Measurements from ENCODE around the gene WNK1. TPM values are rescaled to one million over a fixed set of nuclear protein-coding genes. Genes with fewer than 3 reads are reported as not detected.

Gene WNK1
- polyA plus RNA-seq, 4 donors = 12.7 to 48.4 (median 20.2) TPM

DNA sequence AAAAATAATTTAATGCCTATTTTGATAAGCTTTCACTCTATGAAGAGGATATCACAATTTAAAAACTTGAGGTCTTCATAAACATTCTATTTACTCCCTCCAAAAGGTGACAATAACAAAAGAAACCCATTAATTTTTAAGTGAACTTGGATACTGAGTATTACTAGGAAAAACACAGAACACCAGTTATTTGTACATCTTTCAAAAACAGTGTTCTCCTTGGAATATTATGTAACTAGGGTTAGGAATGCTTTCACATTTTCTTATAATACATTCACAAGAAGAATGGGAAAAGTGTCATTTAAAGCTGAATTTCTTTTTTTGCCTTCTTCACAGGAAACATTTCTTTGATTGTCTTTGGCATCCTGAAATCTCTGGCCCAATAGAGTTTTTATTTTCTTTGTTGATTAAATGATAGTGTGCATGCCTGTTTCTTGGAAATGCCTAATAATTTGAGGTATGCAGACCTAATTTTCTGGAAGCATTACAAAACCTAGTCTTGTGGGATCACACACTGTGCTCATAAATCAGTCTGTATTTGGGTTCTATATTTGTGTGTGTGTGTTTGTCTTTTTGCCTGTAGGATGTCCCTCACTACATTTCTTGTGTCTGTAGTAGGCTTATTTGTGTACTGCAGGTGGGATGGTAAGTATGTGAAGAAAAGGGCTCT lies 76.5 kb downstream of the WNK1 start:
- Histone ChIP-seq H3K9me3 (ENCODE audit: control insufficient read depth in 2 of 2, insufficient read depth in 1 of 2, low read depth in 1 of 2, low read length in 1 of 2) (no peaks in the 10 kb centered on the region), H3K27ac (ENCODE audit: low read depth in 1 of 3, low read length in 2 of 3) (no peak overlapping the region), H3K27me3 (ENCODE audit: control insufficient read depth in 3 of 3, insufficient read depth in 3 of 3, low read length in 3 of 3) (no peaks in the 10 kb centered on the region), H3K4me3 (ENCODE audit: low read depth in 1 of 3, low read length in 3 of 3) (no peak overlapping the region), H3K36me3 (ENCODE audit: control insufficient read depth in 3 of 3, insufficient read depth in 2 of 3, low read depth in 1 of 3, low read length in 3 of 3) (peaks cover 5 to 13% (median 5%) of the 10 kb centered on the region in 3 donors), H3K4me1 (ENCODE audit: control insufficient read depth in 3 of 3, insufficient read depth in 2 of 3, low read depth in 1 of 3, low read length in 2 of 3) (no peaks in the 10 kb centered on the region)
- FAIRE-seq (no peak), DNase-seq (no peak)

DNA sequence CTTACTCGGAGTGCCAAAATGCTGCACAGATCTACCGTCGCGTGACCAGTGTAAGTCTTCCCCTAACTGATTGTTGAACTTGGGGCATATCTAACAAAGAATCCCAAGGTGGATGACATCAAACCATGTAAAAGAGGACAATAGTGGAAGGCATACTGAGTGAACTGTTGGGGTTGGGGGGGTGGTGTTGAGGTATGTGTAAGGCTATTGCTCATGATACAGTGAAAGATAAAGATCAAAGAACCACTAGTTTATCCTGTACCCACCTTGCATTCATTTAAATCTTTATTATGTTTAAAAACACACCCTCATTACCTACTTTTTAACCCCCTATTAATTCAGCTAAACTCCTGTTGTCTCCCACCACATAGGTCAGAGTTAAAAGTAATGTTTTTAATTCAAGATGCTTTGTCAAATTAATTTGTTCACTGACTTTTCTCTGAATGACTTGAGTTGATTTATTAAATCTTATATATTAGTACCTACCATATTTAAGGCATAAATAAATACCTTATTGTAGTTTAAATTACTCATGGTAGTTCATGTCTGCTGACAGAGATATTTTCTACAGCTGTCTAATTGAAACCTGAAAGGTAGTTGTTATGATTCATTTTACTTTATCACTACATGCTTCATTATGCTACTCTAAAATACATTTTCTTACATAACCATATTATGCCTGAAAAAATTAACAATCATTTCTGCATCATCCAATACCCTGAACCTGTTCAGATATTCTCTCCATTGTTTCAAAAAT lies 77.9 kb downstream of the WNK1 start:
- H3K4me1 ChIP-seq (ENCODE audit: control insufficient read depth in 3 of 3, insufficient read depth in 2 of 3, low read depth in 1 of 3, low read length in 2 of 3) = no peaks in the 10 kb centered on the region
- H3K36me3 ChIP-seq (ENCODE audit: control insufficient read depth in 3 of 3, insufficient read depth in 2 of 3, low read depth in 1 of 3, low read length in 3 of 3) = peaks cover 5 to 16% (median 5%) of the 10 kb centered on the region in 3 donors
- no peak overlapping the region for H3K27ac ChIP-seq (ENCODE audit: low read depth in 1 of 3, low read length in 2 of 3)
- no peaks in the 10 kb centered on the region for H3K9me3 ChIP-seq (ENCODE audit: control insufficient read depth in 2 of 2, insufficient read depth in 1 of 2, low read depth in 1 of 2, low read length in 1 of 2)
- H3K4me3 ChIP-seq (ENCODE audit: low read depth in 1 of 3, low read length in 3 of 3) = no peak overlapping the region
- WGBS, 3 donors = 98 to 100% (median 99%) methylated on average over 4 of the region's 4 CpGs
- DNase-seq (no peak), FAIRE-seq (no peak)
- no peaks in the 10 kb centered on the region for H3K27me3 ChIP-seq (ENCODE audit: control insufficient read depth in 3 of 3, insufficient read depth in 3 of 3, low read length in 3 of 3)

- no peak for DNase-seq
- FAIRE-seq = no peak
- Histone ChIP-seq H3K27ac (ENCODE audit: low read depth in 1 of 3, low read length in 2 of 3) (no peak overlapping the region), H3K4me1 (ENCODE audit: control insufficient read depth in 3 of 3, insufficient read depth in 2 of 3, low read depth in 1 of 3, low read length in 2 of 3) (no peaks in the 10 kb centered on the region), H3K36me3 (ENCODE audit: control insufficient read depth in 3 of 3, insufficient read depth in 2 of 3, low read depth in 1 of 3, low read length in 3 of 3) (peaks cover 0 to 20% (median 0%) of the 10 kb centered on the region in 3 donors), H3K9me3 (ENCODE audit: control insufficient read depth in 2 of 2, insufficient read depth in 1 of 2, low read depth in 1 of 2, low read length in 1 of 2) (no peaks in the 10 kb centered on the region), H3K4me3 (ENCODE audit: low read depth in 1 of 3, low read length in 3 of 3) (no peak overlapping the region), H3K27me3 (ENCODE audit: control insufficient read depth in 3 of 3, insufficient read depth in 3 of 3, low read length in 3 of 3) (no peaks in the 10 kb centered on the region)
- WGBS, 3 donors = 96 to 97% (median 97%) methylated on average over 3 of the region's 3 CpGs
Measured at GRCh38 chr12:835754-836518, 83.6 kb downstream of the WNK1 start.

- Histone ChIP-seq H3K27ac (ENCODE audit: low read depth in 1 of 3, low read length in 2 of 3) (no peak overlapping the region), H3K4me3 (ENCODE audit: low read depth in 1 of 3, low read length in 3 of 3) (no peak overlapping the region), H3K27me3 (ENCODE audit: control insufficient read depth in 3 of 3, insufficient read depth in 3 of 3, low read length in 3 of 3) (no peaks in the 10 kb centered on the region), H3K4me1 (ENCODE audit: control insufficient read depth in 3 of 3, insufficient read depth in 2 of 3, low read depth in 1 of 3, low read length in 2 of 3) (no peaks in the 10 kb centered on the region), H3K9me3 (ENCODE audit: control insufficient read depth in 2 of 2, insufficient read depth in 1 of 2, low read depth in 1 of 2, low read length in 1 of 2) (no peaks in the 10 kb centered on the region), H3K36me3 (ENCODE audit: control insufficient read depth in 3 of 3, insufficient read depth in 2 of 3, low read depth in 1 of 3, low read length in 3 of 3) (peaks cover 0 to 15% (median 3%) of the 10 kb centered on the region in 3 donors)
- FAIRE-seq (no peak), DNase-seq (no peak)
- 93 to 99% (median 96%) methylated on average over 6 of the region's 6 CpGs for WGBS, 3 donors
Measured at GRCh38 chr12:836952-837351, 84.6 kb downstream of the WNK1 start.

DNA sequence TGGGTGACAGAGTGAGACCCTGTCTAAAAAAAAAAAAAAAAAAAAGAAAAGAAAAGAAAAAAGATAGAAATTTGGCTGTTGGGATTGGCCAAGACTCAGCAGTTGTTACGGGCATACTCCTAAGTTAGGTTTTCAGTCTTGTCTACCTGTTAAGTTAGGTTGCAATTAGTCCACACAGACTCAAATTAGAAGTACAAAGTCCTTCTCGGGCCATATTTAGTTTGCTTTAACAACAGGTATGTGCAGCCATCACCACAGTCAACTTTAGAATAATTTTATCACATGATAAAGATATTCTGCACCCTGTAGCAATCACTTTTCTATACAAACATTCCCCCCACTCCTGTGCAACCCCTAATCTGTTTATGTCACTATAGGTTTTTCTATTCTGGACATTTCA lies 85.2 kb downstream of the WNK1 start:
- H3K36me3 ChIP-seq (ENCODE audit: control insufficient read depth in 3 of 3, insufficient read depth in 2 of 3, low read depth in 1 of 3, low read length in 3 of 3) = peaks cover 0 to 15% (median 3%) of the 10 kb centered on the region in 3 donors
- no peak for FAIRE-seq
- no peaks in the 10 kb centered on the region for H3K27me3 ChIP-seq (ENCODE audit: control insufficient read depth in 3 of 3, insufficient read depth in 3 of 3, low read length in 3 of 3)
- no peaks in the 10 kb centered on the region for H3K9me3 ChIP-seq (ENCODE audit: control insufficient read depth in 2 of 2, insufficient read depth in 1 of 2, low read depth in 1 of 2, low read length in 1 of 2)
- peak; percentile 14 to 21 for DNase-seq
- 45 to 75% (median 54%) methylated on average over 2 of the region's 2 CpGs for WGBS, 3 donors
- no peaks in the 10 kb centered on the region for H3K4me1 ChIP-seq (ENCODE audit: control insufficient read depth in 3 of 3, insufficient read depth in 2 of 3, low read depth in 1 of 3, low read length in 2 of 3)
- no peak overlapping the region for H3K27ac ChIP-seq (ENCODE audit: low read depth in 1 of 3, low read length in 2 of 3)
- H3K4me3 ChIP-seq (ENCODE audit: low read depth in 1 of 3, low read length in 3 of 3) = no peak overlapping the region

GRCh38 chr12:843609-844008 lies 91.2 kb downstream of the WNK1 start:
- no peak for DNase-seq
- no peak for FAIRE-seq
- Histone ChIP-seq H3K27me3 (ENCODE audit: control insufficient read depth in 3 of 3, insufficient read depth in 3 of 3, low read length in 3 of 3) (no peaks in the 10 kb centered on the region), H3K4me1 (ENCODE audit: control insufficient read depth in 3 of 3, insufficient read depth in 2 of 3, low read depth in 1 of 3, low read length in 2 of 3) (no peaks in the 10 kb centered on the region), H3K4me3 (ENCODE audit: low read depth in 1 of 3, low read length in 3 of 3) (no peak overlapping the region), H3K27ac (ENCODE audit: low read depth in 1 of 3, low read length in 2 of 3) (no peak overlapping the region), H3K9me3 (ENCODE audit: control insufficient read depth in 2 of 2, insufficient read depth in 1 of 2, low read depth in 1 of 2, low read length in 1 of 2) (no peaks in the 10 kb centered on the region), H3K36me3 (ENCODE audit: control insufficient read depth in 3 of 3, insufficient read depth in 2 of 3, low read depth in 1 of 3, low read length in 3 of 3) (peaks cover 0 to 13% (median 6%) of the 10 kb centered on the region in 3 donors)

DNA sequence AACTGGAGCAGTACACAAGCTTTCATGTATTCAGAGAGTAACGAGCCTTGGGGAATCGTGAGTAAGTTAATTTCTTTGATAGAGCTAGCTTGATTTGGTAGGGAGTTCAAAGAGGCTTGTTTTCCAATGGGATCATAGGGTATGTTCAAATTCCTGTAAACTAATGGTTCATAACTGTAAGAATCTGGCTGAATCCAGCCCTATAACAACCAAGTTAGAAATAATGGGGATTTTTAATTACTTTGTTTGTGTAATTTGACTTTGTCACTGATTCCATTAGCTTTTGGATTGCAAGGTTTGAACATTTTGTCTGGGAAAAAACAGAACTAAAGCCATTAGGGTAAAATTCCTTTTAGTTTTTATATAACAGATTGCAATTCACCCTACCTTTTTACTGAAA lies 94.0 kb downstream of the WNK1 start:
- FAIRE-seq = no peak
- Histone ChIP-seq H3K4me3 (ENCODE audit: low read depth in 1 of 3, low read length in 3 of 3) (no peak overlapping the region), H3K27ac (ENCODE audit: low read depth in 1 of 3, low read length in 2 of 3) (no peak overlapping the region), H3K9me3 (ENCODE audit: control insufficient read depth in 2 of 2, insufficient read depth in 1 of 2, low read depth in 1 of 2, low read length in 1 of 2) (no peaks in the 10 kb centered on the region), H3K4me1 (ENCODE audit: control insufficient read depth in 3 of 3, insufficient read depth in 2 of 3, low read depth in 1 of 3, low read length in 2 of 3) (no peaks in the 10 kb centered on the region), H3K36me3 (ENCODE audit: control insufficient read depth in 3 of 3, insufficient read depth in 2 of 3, low read depth in 1 of 3, low read length in 3 of 3) (peaks cover 0 to 8% (median 6%) of the 10 kb centered on the region in 3 donors), H3K27me3 (ENCODE audit: control insufficient read depth in 3 of 3, insufficient read depth in 3 of 3, low read length in 3 of 3) (no peaks in the 10 kb centered on the region)
- WGBS, 3 donors = 91 to 95% (median 91%) methylated on average over 2 of the region's 2 CpGs
- DNase-seq = no peak

- WGBS, 3 donors = 62 to 83% (median 67%) methylated on average over 2 of the region's 2 CpGs
- no peak for FAIRE-seq
- no peak overlapping the region for H3K27ac ChIP-seq (ENCODE audit: low read depth in 1 of 3, low read length in 2 of 3)
Measured at GRCh38 chr12:848173-848865, 95.9 kb downstream of the WNK1 start.

More at GRCh38 chr12:848173-848865, 95.9 kb downstream of the WNK1 start:
- Histone ChIP-seq H3K27me3 (ENCODE audit: control insufficient read depth in 3 of 3, insufficient read depth in 3 of 3, low read length in 3 of 3) (no peaks in the 10 kb centered on the region), H3K4me3 (ENCODE audit: low read depth in 1 of 3, low read length in 3 of 3) (no peak overlapping the region), H3K9me3 (ENCODE audit: control insufficient read depth in 2 of 2, insufficient read depth in 1 of 2, low read depth in 1 of 2, low read length in 1 of 2) (no peaks in the 10 kb centered on the region), H3K36me3 (ENCODE audit: control insufficient read depth in 3 of 3, insufficient read depth in 2 of 3, low read depth in 1 of 3, low read length in 3 of 3) (peaks cover 0 to 5% (median 3%) of the 10 kb centered on the region in 3 donors), H3K4me1 (ENCODE audit: control insufficient read depth in 3 of 3, insufficient read depth in 2 of 3, low read depth in 1 of 3, low read length in 2 of 3) (no peaks in the 10 kb centered on the region)
- no peak for DNase-seq
